Spleen (tissue), 7 donors: ENCODE measurements around the gene TTI1.

Experiments used
- POLR2A ChIP-seq, 3 donors: fragments of 450-650 bp; IDR thresholded peaks; one replicate each; pipeline ENCODE4 v1.5.1; 2017; ENCODE audit warnings: antibody characterized with exemption in 3 of 3, mild to moderate bottlenecking in 1 of 3
- POLR2AphosphoS5 ChIP-seq, 3 donors: sonication (generic); formaldehyde crosslinking; IDR thresholded peaks; one replicate each; pipeline ENCODE4 v1.5.1; 2017; ENCODE audit warnings: antibody characterized with exemption in 3 of 3
- TF ChIP-seq, protein P1 (sequence below), 11 experiments: fragments of 200-600 bp in 7 of 11; fragments of 450-650 bp in 4 of 11; sonication (generic) in 4 of 11; IDR thresholded peaks in 8 of 11; conservative IDR thresholded peaks in 3 of 11; 1 replicate in 7 of 11; 2 replicates in 4 of 11; pipeline versions ENCODE4 v1.4.0 to v1.8.0; 2016 to 2021; ENCODE audit warnings: antibody characterized with exemption in 11 of 11, inconsistent platforms in 4 of 11, mild to moderate bottlenecking in 1 of 11
- donor health status: DM: no; HTN: no; CAD: no; lungs with moderate emphysema.
- donor health status: DM: no; HTN: no; CAD: no.
- donor health status: DM: no; HTN: no; CAD: no.

DNA sequence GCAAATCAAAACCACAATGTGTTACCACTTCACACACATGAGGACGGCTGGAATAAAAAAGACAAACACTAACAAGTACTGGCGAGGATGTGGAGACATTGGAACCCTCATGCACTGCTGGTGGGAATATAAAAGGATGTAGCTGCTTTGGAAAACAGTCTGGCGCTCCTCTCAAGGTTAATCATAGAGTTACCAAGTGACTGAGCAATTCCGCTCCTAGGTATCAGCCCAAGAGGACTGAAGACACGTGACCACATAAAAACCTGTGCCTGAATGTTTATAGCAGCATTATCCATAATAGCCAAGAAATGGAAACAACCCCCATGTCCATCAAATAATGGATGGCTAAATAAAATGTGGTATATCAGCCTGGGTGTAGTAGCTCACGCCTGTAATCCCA, 85.3 kb downstream of the TTI1 start:
- TF ChIP-seq POLR2A (IDR thresholded peaks at IDR 0.05) (no peak), POLR2AphosphoS5 (IDR thresholded peaks at IDR 0.05) (no peak)
- TF ChIP-seq, protein P1, sequence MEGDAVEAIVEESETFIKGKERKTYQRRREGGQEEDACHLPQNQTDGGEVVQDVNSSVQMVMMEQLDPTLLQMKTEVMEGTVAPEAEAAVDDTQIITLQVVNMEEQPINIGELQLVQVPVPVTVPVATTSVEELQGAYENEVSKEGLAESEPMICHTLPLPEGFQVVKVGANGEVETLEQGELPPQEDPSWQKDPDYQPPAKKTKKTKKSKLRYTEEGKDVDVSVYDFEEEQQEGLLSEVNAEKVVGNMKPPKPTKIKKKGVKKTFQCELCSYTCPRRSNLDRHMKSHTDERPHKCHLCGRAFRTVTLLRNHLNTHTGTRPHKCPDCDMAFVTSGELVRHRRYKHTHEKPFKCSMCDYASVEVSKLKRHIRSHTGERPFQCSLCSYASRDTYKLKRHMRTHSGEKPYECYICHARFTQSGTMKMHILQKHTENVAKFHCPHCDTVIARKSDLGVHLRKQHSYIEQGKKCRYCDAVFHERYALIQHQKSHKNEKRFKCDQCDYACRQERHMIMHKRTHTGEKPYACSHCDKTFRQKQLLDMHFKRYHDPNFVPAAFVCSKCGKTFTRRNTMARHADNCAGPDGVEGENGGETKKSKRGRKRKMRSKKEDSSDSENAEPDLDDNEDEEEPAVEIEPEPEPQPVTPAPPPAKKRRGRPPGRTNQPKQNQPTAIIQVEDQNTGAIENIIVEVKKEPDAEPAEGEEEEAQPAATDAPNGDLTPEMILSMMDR (IDR thresholded peaks at IDR 0.05 in 8 of 11, conservative IDR thresholded peaks at IDR 0.05 in 3 of 11) = no peak
